HT-29 (cell line): ENCODE data around the gene SPO11. TPM values are rescaled to one million over a fixed set of nuclear protein-coding genes. Genes with fewer than 3 reads are reported as not detected.

Experiments used
- DNase-seq: peaks from one replicate; pipeline ENCODE4 v3.0.0-alpha.2; 2015; ENCODE audit warnings: low spot score
- total RNA-seq: library from RNA; depleted of rRNA; stranded (reverse); fragments of >200 nt; shearing (Covaris generic); gene quantifications from 2 replicates; pipeline ENCODE4 v1.2.3, GENCODE V29; 2014

Gene SPO11
- total RNA-seq, 1 experiment from 2014 or later, result not detected

DNA sequence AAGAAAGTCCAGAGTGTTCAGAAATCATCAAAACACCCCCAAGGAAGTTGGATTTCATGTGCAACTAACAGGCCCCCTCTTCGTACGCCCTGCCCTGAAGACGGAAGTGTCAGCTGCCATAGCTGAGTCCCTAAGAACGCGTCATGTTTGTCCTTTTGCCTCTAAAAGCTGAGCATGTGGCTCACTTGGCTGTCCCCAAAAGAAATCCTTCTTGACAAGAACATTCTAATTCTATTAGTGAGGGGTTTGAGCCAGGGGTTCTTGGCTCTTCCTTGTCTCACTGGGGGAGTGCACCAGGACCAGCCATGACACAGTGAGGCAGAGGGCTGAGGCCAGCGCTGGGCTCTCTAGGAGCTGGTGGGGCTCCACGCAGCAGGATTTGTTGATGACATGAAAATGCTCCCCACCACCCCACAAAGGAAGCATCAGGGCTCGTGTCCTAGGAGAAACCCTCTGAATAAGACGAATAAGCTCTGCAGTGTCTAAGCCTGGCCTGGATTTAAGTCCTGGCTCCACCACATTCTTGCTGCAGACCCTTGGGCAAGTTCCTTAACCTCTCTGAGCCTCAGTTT, 20.0 kb upstream of the SPO11 start:
- no peak for DNase-seq

- peak; percentile 32 for DNase-seq
Measured at GRCh38 chr20:57310821-57311514, 18.6 kb upstream of the SPO11 start.

GRCh38 chr20:57312138-57312537, 17.5 kb upstream of the SPO11 start:
- no peak for DNase-seq

GRCh38 chr20:57313230-57313629, 16.4 kb upstream of the SPO11 start:
- DNase-seq, result no peak

- no peak for DNase-seq
Measured at GRCh38 chr20:57313951-57314350, 15.7 kb upstream of the SPO11 start.

DNA sequence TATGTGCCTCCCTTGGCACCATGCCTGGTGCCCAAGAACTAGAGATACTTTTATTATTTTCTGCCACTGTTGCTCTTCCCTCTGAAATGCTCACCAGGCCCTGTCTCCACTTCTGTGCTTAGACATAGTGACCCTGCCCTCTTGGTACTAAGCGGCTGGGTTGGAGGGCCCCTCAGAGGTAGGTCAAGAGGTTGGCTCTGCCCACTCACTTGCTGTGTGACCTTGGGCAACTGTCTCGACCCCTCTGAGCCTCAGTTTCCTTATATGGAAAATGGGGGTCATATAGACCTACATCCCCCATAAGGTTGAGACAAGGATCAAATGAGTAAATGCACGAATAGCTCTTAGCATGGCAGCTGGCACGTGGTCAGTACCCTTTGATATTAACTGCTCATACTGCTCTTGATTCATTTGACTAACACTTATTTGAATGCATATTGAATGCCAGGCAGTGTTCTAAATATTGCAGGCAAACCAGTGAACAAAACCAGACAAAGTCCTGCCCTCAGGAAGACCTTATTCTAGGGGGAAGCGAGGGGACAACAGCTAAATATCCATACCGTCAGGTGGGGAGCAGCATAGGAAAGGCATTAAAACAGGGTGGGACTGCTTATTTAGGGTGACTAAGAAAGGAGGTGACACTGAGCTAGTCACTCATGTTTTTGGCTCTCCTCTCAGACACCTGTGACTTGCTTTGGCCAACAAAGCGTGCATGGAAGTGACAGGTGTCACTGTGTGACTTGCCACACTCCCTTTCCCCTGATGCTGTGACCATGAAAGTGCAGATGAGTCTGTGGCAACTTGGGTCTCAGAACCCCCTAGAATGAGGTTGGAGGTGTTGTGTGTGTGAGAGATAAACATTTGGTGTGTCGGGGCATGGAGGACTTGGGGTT, 14.3 kb upstream of the SPO11 start:
- no peak for DNase-seq

DNA sequence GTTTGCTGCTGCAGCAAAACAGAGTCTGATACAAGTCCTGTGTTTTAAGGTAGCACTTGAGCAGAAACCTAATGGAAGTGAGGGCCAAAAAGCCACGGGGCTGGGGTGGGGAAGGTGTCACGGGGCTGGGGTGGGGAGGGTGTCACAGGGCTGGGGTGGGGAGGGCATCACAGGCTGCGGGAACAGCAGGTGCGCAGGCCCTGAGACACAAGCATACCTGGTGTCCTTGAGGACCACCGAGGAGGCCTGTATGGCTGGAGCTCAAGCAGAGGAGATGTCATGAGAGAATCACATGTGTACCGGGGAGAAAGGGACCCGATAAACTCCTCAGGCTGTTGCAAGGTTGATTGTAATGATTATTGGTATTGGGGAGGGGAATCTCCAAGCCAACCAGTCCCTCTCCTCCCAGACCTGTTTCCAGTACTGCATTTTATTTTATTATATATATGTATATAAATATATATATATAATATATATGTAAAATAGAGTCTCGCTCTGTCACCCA, 13.6 kb upstream of the SPO11 start:
- DNase-seq, result no peak

DNA sequence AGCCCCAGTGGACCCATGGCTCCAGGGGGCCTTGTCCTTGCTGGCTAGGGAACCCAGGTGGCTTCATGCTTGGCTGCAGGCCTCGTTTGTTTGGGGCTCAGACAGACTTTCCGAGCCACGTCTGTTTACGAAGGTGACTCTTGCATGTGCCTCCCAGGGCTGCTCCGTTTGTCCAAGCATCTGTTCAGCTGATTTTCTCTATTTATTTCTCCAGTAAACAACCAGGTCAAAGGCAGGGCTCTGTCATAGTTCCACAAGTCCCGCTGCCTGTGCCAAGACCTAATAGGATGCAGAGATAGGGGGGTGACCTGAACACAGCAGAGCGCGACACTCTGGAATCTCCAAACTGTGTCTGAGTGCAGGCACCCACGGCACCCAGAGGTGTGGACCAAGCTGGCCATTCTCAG, 12.8 kb upstream of the SPO11 start:
- DNase-seq, result no peak

DNA sequence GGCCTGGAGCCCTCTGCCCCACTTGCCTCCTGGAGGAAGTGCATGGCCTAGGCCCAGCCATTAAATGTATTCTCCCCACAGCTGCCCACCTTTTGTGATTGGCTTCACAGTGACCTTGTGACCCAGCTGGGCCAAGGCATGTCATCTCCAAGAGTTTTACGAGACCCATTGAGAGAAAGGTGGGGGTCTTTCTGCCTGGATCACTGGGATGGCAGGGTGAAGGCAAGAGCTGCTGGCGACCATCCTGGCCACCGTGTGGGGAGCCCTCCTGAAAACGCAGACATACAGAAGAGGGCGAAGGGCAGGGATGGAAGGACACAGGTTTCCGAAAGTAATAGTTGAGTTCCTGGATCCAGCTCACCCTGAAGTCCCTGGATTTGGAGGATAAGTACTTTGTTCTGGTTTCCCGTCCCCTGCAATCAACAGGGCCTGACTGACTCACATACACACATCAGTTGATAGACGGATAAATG, 12.3 kb upstream of the SPO11 start:
- no peak for DNase-seq

DNA sequence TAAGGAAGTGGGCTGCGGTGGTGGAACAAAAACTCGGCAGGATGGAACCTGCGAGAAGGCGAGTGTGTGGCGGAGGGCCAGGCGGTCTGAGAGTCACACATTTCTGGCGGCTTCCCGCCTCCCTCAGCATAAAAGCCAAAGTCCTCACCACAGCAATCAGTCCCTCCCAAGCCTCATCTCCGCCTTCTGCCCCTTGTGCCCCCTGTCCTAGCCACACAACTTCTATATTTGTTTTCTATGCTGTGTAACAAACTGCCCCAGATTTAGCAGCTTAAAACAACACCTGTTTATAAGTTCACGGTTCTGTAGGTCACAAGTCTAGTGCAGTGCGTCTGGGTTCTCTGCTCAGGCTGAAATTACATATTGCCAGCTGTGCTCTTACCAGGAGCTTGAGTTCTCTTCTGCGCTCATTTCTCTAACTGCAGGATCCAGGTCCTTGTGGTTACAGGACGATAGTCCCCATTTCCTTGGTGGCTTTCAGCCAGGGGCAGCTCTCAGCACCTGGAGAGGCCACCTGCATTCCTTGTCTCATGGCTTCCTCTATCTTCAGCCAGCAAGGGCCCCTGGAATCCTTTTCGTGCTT, 11.7 kb upstream of the SPO11 start:
- DNase-seq, result no peak

DNA sequence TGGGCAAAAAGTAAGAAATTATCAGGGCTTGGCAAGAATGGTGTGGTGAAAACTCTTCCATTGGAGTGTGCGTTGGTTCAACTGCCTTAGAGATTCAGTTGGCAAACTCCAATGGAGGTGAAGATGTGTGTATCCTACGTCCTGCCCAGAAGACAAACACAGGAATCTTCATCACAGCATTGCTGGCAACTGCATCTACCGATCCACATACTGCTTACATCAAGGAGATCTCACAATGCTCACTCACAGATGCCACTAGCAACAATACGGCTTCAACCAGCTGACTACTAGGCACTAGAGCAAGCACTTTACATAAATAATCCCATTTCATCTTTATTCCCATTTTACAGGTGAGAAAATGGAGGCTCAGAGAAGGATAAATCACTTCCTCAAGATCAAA, 10.0 kb upstream of the SPO11 start:
- DNase-seq, result no peak

DNA sequence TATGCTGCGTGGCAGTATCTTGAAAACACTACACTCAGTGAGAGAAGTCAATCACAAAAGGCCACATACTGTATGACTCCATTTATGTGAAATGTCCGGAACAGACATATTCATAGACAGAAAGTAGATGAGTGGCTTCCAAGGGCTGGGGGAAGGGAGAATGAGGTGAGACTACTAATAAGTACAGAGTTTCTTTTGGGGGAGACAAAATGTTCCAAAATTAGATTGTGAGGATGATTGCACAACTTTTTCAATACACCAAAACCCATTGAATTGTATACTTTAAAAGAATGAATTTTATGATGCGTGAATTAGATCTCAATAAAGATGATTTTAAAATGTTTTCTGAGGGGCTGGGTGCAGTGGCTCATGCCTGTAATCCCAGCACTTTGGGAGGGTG, 9.2 kb upstream of the SPO11 start:
- DNase-seq, result no peak

DNA sequence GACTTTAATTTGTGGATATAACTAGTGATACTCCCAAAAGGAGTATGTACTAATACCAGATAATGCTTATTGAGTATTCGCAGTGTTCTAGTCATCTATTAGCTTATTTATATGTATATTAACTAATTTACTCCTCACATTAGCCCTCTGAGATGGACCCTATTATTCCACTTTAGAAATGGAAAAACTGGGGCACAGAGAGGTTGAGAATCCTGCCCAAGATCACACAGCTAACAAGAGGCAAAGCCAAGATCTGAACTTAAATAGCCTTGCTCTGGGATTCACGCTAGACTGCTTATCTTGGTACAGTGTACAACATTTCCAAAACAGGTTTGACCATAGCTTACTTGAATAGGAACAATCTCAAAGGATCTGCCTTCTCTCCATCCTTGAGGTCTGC, 8.5 kb upstream of the SPO11 start:
- no peak for DNase-seq

DNA sequence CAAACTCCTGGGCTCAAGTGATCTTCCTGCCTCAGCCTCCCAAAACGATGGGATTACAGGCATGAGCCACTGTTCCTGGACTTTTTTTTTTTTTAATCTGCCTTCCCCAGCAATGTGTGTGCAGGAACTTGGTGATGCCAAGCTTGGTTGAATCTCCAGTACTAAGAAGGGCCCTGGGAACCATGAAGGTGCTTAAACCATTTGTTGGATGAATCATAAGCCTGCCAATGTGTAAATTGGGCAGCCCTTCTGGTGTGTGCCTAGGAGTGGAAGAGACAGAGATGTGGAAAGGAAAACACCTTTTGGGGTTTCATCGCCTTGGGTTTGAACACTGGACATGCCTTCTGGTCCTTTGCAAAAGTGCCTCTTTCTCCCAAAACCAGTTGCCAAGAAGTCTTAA, 7.1 kb upstream of the SPO11 start:
- DNase-seq, result no peak

- peak; percentile 43 for DNase-seq
Measured at GRCh38 chr20:57323034-57323433, 6.6 kb upstream of the SPO11 start.

GRCh38 chr20:57325632-57326356, 3.8 kb upstream of the SPO11 start:
- no peak for DNase-seq

- DNase-seq, result peak; percentile 84
Measured at GRCh38 chr20:57326667-57327455, 2.7 kb upstream of the SPO11 start.

GRCh38 chr20:57327820-57328219, 1.8 kb upstream of the SPO11 start:
- DNase-seq, result no peak

DNA sequence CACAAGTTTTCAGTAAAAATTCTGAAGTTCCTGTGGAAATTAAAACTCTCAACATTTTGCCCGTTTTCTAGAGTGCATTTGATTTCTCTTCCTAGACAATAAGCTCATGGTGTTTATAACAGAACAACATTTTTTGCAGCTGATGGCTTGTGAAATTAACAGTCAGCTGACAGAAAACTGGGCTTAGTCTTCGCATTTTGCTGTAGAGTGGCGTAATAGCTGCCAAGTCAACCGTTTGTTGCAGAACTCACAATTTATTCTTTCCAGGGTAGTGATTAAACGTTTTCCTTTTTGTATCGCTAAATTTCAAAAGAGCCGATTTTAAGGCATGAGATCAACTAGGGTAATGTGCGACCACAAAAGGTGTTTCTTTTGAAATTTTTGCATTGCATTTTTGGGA, 1.4 kb downstream of the SPO11 start:
- DNase-seq, result no peak
